K562 (cell line): ENCODE measurements around the gene NUDT6.

ENCODE experiments used
- FOSL1 ChIP-seq: fragments of 200-800 bp; sonication (Bioruptor generic); conservative IDR thresholded peaks from 2 replicates; pipeline ENCODE4 v1.6.1; 2016; ENCODE audit warnings: missing genetic modification characterization, missing compliant biosample characterization
- HCFC1 ChIP-seq: IDR thresholded peaks from 2 replicates; pipeline ENCODE4 v1.6.1; 2012; ENCODE audit warnings: low read depth, low read length, improper control_type of control experiment
- POLR2A ChIP-seq: fragments of 450-650 bp; conservative IDR thresholded peaks from 2 replicates; pipeline ENCODE4 v1.6.1; 2016
- TF ChIP-seq, protein P1 (sequence below), 2 experiments: IDR thresholded peaks; 2 replicates each; pipeline ENCODE4 v1.6.1; 2012; ENCODE audit warnings: improper control_type of control experiment in 2 of 2, low read depth in 2 of 2, low read length in 2 of 2, borderline replicate concordance in 1 of 2
- TF ChIP-seq, protein P2 (sequence below), 3 experiments: IDR thresholded peaks in 2 of 3; conservative IDR thresholded peaks in 1 of 3; 2 replicates each; pipeline ENCODE4 v1.5.1; 2011 to 2012; ENCODE audit warnings: low read length in 3 of 3, mild to moderate bottlenecking in 3 of 3, control low read depth in 2 of 3, improper control_type of control experiment in 1 of 3, inconsistent platforms in 1 of 3, low read depth in 1 of 3, mixed read lengths in 1 of 3, moderate library complexity in 1 of 3; ENCODE audit not compliant: insufficient read depth in 2 of 3

DNA sequence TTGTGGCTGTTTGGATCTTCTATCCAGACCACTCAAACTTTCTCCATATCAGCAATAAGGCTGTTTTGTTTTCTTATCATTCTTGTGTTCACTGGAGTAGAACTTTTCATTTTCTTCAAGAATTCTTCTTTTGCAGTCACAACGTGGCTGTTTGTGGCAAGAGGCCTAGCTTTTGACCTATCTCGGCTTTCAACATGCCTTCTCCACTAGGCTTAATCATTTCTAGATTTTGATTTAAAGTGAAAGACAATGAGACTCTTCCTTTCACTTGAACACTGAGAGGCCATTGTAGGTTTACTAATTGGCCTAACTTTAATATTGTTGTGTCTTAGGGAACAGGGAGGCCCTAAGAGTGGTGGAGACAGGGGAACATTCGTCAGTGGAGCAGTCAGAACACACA is 76.6 kb downstream of the NUDT6 start:
- TF ChIP-seq HCFC1 (no peak), FOSL1 (tag) (no peak), POLR2A (no peak)
- TF ChIP-seq, protein P1, sequence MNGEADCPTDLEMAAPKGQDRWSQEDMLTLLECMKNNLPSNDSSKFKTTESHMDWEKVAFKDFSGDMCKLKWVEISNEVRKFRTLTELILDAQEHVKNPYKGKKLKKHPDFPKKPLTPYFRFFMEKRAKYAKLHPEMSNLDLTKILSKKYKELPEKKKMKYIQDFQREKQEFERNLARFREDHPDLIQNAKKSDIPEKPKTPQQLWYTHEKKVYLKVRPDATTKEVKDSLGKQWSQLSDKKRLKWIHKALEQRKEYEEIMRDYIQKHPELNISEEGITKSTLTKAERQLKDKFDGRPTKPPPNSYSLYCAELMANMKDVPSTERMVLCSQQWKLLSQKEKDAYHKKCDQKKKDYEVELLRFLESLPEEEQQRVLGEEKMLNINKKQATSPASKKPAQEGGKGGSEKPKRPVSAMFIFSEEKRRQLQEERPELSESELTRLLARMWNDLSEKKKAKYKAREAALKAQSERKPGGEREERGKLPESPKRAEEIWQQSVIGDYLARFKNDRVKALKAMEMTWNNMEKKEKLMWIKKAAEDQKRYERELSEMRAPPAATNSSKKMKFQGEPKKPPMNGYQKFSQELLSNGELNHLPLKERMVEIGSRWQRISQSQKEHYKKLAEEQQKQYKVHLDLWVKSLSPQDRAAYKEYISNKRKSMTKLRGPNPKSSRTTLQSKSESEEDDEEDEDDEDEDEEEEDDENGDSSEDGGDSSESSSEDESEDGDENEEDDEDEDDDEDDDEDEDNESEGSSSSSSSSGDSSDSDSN (IDR thresholded peaks at IDR 0.05; ENCODE audit: borderline replicate concordance in 1 of 2, low read depth in 2 of 2, low read length in 2 of 2) = no peak
- TF ChIP-seq, protein P2, sequence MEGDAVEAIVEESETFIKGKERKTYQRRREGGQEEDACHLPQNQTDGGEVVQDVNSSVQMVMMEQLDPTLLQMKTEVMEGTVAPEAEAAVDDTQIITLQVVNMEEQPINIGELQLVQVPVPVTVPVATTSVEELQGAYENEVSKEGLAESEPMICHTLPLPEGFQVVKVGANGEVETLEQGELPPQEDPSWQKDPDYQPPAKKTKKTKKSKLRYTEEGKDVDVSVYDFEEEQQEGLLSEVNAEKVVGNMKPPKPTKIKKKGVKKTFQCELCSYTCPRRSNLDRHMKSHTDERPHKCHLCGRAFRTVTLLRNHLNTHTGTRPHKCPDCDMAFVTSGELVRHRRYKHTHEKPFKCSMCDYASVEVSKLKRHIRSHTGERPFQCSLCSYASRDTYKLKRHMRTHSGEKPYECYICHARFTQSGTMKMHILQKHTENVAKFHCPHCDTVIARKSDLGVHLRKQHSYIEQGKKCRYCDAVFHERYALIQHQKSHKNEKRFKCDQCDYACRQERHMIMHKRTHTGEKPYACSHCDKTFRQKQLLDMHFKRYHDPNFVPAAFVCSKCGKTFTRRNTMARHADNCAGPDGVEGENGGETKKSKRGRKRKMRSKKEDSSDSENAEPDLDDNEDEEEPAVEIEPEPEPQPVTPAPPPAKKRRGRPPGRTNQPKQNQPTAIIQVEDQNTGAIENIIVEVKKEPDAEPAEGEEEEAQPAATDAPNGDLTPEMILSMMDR (IDR thresholded peaks at IDR 0.05 in 2 of 3, conservative IDR thresholded peaks at IDR 0.05 in 1 of 3; ENCODE audit: insufficient read depth in 2 of 3, low read depth in 1 of 3, low read length in 3 of 3) = no peak
